Measurements from ENCODE around the gene ATP5MC2.
"Not testable (repeated sequence)": the region's sequence is repeated elsewhere in the genome, so short reads cannot be mapped to it uniquely, and the experiment has no call there.

ATP5MC2 gene

DNA sequence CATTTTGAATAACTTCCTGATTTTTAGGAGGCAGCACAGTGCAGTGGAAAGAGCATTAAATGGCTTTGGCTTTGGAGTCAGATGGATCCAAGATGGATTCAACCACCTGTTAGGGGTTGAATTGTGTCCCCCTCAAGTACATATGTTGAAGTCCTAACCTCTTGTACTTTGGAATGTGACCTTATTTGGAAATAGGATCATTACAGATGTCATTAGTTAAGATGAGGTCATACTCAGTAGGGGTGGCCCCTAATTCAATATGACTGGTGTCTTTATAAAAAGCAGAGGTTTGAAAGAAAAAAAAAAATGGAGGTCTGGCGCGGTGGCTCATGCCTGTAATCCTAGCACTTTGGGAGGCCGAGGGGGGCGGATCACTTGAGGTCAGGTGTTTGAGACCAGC lies 18.8 kb downstream of the ATP5MC2 start:
- no peak overlapping the region for H3K4me3 ChIP-seq (ENCODE audit: low read depth, low read length)
- TF ChIP-seq, protein P1, sequence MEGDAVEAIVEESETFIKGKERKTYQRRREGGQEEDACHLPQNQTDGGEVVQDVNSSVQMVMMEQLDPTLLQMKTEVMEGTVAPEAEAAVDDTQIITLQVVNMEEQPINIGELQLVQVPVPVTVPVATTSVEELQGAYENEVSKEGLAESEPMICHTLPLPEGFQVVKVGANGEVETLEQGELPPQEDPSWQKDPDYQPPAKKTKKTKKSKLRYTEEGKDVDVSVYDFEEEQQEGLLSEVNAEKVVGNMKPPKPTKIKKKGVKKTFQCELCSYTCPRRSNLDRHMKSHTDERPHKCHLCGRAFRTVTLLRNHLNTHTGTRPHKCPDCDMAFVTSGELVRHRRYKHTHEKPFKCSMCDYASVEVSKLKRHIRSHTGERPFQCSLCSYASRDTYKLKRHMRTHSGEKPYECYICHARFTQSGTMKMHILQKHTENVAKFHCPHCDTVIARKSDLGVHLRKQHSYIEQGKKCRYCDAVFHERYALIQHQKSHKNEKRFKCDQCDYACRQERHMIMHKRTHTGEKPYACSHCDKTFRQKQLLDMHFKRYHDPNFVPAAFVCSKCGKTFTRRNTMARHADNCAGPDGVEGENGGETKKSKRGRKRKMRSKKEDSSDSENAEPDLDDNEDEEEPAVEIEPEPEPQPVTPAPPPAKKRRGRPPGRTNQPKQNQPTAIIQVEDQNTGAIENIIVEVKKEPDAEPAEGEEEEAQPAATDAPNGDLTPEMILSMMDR (IDR thresholded peaks at IDR 0.05; ENCODE audit: control insufficient read depth, extremely low read depth, insufficient read depth): no peak
- no peak for DNase-seq (ENCODE audit: low read depth)

DNA sequence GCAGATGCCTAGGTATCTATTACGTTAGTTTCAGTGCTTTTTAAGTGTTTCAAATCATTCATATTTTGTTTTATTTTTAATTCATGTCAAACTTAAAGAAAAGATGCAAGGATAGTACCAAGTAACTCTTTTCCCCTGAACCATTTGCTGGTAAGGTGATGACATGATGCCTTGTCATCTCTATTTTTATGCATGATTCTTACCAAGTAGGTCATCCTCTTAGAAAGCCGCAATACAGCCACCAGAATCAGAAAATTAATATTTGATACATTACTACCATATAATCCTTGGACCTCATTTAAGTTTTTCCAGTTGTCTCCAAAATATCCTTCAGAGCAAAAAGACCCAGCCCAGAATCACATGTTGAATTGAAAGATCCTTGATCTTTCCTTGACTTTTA lies 22.3 kb downstream of the ATP5MC2 start:
- DNase-seq (ENCODE audit: low read depth): no peak
- TF ChIP-seq, protein P1 (IDR thresholded peaks at IDR 0.05; ENCODE audit: control insufficient read depth, extremely low read depth, insufficient read depth): no peak
- H3K4me3 ChIP-seq (ENCODE audit: low read depth, low read length): no peak overlapping the region

DNA sequence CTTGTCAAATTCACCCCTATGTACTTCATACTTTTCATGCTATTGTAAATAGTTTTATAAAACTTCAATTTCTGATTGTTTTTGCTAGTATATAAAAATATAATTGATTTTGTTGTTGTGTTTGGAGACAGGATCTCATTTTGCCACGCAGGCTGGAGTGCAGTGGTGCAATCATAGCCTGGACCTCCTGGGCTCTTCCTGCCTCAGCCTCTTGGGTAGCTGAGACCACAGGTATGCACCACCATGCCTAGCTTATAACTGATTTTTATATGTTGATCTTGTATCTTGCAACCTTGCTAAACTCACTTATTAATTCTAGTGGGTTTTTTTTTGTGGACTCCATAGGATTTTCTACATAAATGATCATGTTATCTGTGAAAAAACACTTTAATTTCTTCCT lies 23.5 kb downstream of the ATP5MC2 start:
- DNase-seq (ENCODE audit: low read depth): no peak
- no peak overlapping the region for H3K4me3 ChIP-seq (ENCODE audit: low read depth, low read length)
- TF ChIP-seq, protein P1 (IDR thresholded peaks at IDR 0.05; ENCODE audit: control insufficient read depth, extremely low read depth, insufficient read depth): no peak

DNA sequence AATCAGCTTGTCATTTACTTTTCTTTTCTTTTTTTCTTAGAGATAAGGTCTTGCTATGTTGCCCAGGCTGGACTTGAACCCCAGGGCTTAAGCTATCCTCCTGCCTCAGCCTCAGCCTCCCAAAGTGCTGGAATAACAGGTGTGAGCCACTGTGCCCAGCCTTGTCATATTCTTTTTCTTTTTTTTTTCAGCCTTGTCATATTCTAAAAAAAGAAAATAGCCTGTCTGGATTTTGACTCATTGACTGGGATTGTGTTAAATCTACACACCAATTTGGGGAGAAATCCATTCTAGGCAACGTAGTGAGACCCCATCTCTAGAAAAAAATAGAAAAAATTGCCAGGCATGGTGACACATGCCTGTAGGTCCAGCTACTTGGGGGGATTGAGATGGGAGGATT lies 24.1 kb downstream of the ATP5MC2 start:
- DNase-seq (ENCODE audit: low read depth): no peak
- H3K4me3 ChIP-seq (ENCODE audit: low read depth, low read length): no peak overlapping the region
- TF ChIP-seq, protein P1 (IDR thresholded peaks at IDR 0.05; ENCODE audit: control insufficient read depth, extremely low read depth, insufficient read depth): no peak

DNA sequence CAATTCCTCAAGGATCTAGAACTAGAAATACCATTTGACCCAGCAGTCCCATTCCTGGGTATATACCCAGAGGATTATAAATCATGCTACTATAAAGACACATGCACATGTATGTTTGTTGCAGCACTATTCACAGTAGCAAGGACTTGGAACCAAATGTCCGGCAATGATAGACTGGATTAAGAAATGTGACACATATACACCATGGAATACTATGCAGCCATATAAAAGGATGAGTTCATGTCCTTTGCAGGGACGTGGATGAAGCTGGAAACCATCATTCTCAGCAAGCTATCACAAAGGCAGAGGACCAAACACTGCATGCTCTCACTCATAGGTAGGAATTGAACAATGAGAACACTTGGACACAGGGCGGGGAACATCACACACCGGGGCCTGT lies 29.6 kb downstream of the ATP5MC2 start:
- DNase-seq (ENCODE audit: low read depth); H3K4me3 ChIP-seq (ENCODE audit: low read depth, low read length): not testable (repeated sequence)

DNA sequence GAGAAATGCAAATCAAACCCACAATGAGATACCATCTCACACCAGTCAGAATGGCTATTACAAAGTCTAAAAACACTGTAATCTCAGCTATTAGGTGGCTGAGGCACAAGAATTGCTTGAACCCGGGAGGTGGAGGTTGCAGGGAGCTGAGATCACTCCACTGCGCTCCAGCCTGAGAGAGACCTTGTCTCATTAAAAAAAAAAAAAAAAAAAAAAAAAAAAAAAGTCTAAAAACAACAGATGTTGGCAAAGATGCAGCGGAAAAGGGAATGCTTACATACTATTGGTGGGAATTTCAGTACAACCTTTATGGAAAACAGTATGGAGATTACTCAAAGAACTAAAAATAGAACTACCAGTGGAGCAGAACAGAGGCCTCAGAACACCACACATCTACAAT lies 30.7 kb downstream of the ATP5MC2 start:
- DNase-seq (ENCODE audit: low read depth): no peak
- TF ChIP-seq, protein P1 (IDR thresholded peaks at IDR 0.05; ENCODE audit: control insufficient read depth, extremely low read depth, insufficient read depth): no peak
- H3K4me3 ChIP-seq (ENCODE audit: low read depth, low read length): no peak overlapping the region

DNA sequence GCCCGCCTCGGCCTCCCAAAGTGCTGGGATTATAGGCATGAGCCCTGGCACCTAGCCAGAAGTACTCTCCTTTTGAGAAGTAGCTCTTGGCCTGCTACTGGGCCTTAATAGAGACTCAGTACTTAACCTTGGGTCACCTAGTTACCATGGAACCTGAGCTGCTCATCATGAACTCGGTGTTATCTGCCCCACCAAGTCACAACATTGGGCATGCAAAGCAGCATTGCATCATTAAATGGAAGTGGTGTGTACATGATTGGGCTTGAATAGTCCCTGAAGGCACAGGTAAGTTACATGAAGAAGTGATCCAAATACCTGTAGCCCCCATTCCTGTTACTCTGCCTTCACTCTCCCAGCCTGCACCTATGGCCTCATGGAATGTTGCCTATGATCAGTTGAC lies 31.8 kb downstream of the ATP5MC2 start:
- TF ChIP-seq, protein P1 (IDR thresholded peaks at IDR 0.05; ENCODE audit: control insufficient read depth, extremely low read depth, insufficient read depth): no peak

More for the DNA sequence above, 31.8 kb downstream of the ATP5MC2 start:
- no peak overlapping the region for H3K4me3 ChIP-seq (ENCODE audit: low read depth, low read length)
- DNase-seq (ENCODE audit: low read depth): no peak
